Aorta (tissue), 4 donors: ENCODE data around the gene LRFN3. TPM values are rescaled to one million over a fixed set of nuclear protein-coding genes. Genes with fewer than 3 reads are reported as not detected.

Source experiments
- polyA plus RNA-seq, 2 donors: library from polyadenylated mRNA; stranded (reverse); fragments of 200-250 nt; gene quantifications; one replicate each; pipeline ENCODE4 v1.2.3, GENCODE V29; 2013
- total RNA-seq, 2 donors: library from RNA; stranded (reverse); fragmentation: NEBNext Ultra II Directional; extraction: Animal tissue kit (Norgen Biotek cat#: 25700); gene quantifications; one replicate each; pipeline ENCODE4 v1.2.1, GENCODE V29; 2021
- donor health status: healthy with polysubstance abuse.
- donor health status: Bipolar disorder and iron deficiency.
- donor health status: DM: no; HTN: no; CAD: no.
- donor health status: DM: yes; HTN: yes; CAD: no.

Gene LRFN3
- total and polyA plus RNA-seq, 4 donors, result 2.0 to 15.1 (median 10.3) TPM

Other genes starting within 250 kb of the LRFN3 start
- gene ZBTB32, start 231.8 kb upstream of the LRFN3 start, total RNA-seq, result under 1 TPM in 1 of 2 donors, not detected in 1; 0.19 TPM
- not detected for gene ZBTB32, start 231.8 kb upstream of the LRFN3 start, polyA plus RNA-seq
- gene KMT2B, start 218.4 kb upstream of the LRFN3 start, total RNA-seq, result 10 to 100 TPM; 33.6 to 37.9 TPM
- gene KMT2B, start 218.4 kb upstream of the LRFN3 start, polyA plus RNA-seq, result 10 to 100 TPM in 1 of 2 donors, 1 to 10 TPM in 1; 6.4 to 43.3 TPM
- 10 to 100 TPM in 1 of 2 donors, 1 to 10 TPM in 1; 8.1 to 14.9 TPM for gene IGFLR1, start 193.9 kb upstream of the LRFN3 start, total RNA-seq
- gene IGFLR1, start 193.9 kb upstream of the LRFN3 start, polyA plus RNA-seq, result 10 to 100 TPM in 1 of 2 donors, 1 to 10 TPM in 1; 5.1 to 10.9 TPM
- 10 to 100 TPM; 14.8 to 22.0 TPM for gene U2AF1L4, start 191.0 kb upstream of the LRFN3 start, total RNA-seq
- 10 to 100 TPM; 24.7 to 70.4 TPM for gene U2AF1L4, start 191.0 kb upstream of the LRFN3 start, polyA plus RNA-seq
- 10 to 100 TPM; 32.9 to 37.0 TPM for gene PSENEN, start 190.7 kb upstream of the LRFN3 start, total RNA-seq
- 10 to 100 TPM; 32.4 to 59.2 TPM for gene PSENEN, start 190.7 kb upstream of the LRFN3 start, polyA plus RNA-seq
- gene LIN37, start 187.8 kb upstream of the LRFN3 start, total RNA-seq, result 10 to 100 TPM; 10.6 to 13.3 TPM
- gene LIN37, start 187.8 kb upstream of the LRFN3 start, polyA plus RNA-seq, result 10 to 100 TPM; 13.1 to 91.2 TPM
- gene HSPB6, start 179.3 kb upstream of the LRFN3 start, total RNA-seq, result 100 to 1,000 TPM; 148 to 152 TPM
- gene HSPB6, start 179.3 kb upstream of the LRFN3 start, polyA plus RNA-seq, result 100 to 1,000 TPM in 1 of 2 donors, 10 to 100 TPM in 1; 73.9 to 131 TPM
- gene PROSER3, start 178.2 kb upstream of the LRFN3 start, total RNA-seq, result 10 to 100 TPM; 18.7 to 19.6 TPM
- 10 to 100 TPM in 1 of 2 donors, 1 to 10 TPM in 1; 4.1 to 18.7 TPM for gene PROSER3, start 178.2 kb upstream of the LRFN3 start, polyA plus RNA-seq
- gene ARHGAP33, start 160.8 kb upstream of the LRFN3 start, total RNA-seq, result 10 to 100 TPM; 12.3 to 27.8 TPM
- 10 to 100 TPM in 1 of 2 donors, 1 to 10 TPM in 1; 1.9 to 22.1 TPM for gene ARHGAP33, start 160.8 kb upstream of the LRFN3 start, polyA plus RNA-seq
- not detected for gene PRODH2, start 123.5 kb upstream of the LRFN3 start, total RNA-seq
- not detected for gene PRODH2, start 123.5 kb upstream of the LRFN3 start, polyA plus RNA-seq
- gene NPHS1, start 83.9 kb upstream of the LRFN3 start, total RNA-seq, result not detected
- gene NPHS1, start 83.9 kb upstream of the LRFN3 start, polyA plus RNA-seq, result not detected
- not detected for gene KIRREL2, start 79.5 kb upstream of the LRFN3 start, total RNA-seq
- under 1 TPM; 0.08 to 0.50 TPM for gene KIRREL2, start 79.5 kb upstream of the LRFN3 start, polyA plus RNA-seq
- 10 to 100 TPM; 12.9 to 13.5 TPM for gene APLP1, start 67.8 kb upstream of the LRFN3 start, total RNA-seq
- 10 to 100 TPM in 1 of 2 donors, 1 to 10 TPM in 1; 7.6 to 23.0 TPM for gene APLP1, start 67.8 kb upstream of the LRFN3 start, polyA plus RNA-seq
- gene NFKBID, start 35.8 kb upstream of the LRFN3 start, total RNA-seq, result 10 to 100 TPM; 18.9 to 19.4 TPM
- 10 to 100 TPM in 1 of 2 donors, 1 to 10 TPM in 1; 2.9 to 10.4 TPM for gene NFKBID, start 35.8 kb upstream of the LRFN3 start, polyA plus RNA-seq
- 10 to 100 TPM; 18.7 TPM for gene HCST, start 33.8 kb upstream of the LRFN3 start, total RNA-seq
- 10 to 100 TPM in 1 of 2 donors, 1 to 10 TPM in 1; 7.3 to 20.9 TPM for gene HCST, start 33.8 kb upstream of the LRFN3 start, polyA plus RNA-seq
- 100 to 1,000 TPM in 1 of 2 donors, 10 to 100 TPM in 1; 98.9 to 117 TPM for gene TYROBP, start 28.1 kb upstream of the LRFN3 start, total RNA-seq
- 100 to 1,000 TPM in 1 of 2 donors, 10 to 100 TPM in 1; 48.8 to 327 TPM for gene TYROBP, start 28.1 kb upstream of the LRFN3 start, polyA plus RNA-seq
- 10 to 100 TPM; 11.6 to 16.6 TPM for gene SDHAF1, start 58.8 kb downstream of the LRFN3 start, total RNA-seq
- 10 to 100 TPM; 11.1 to 26.1 TPM for gene SDHAF1, start 58.8 kb downstream of the LRFN3 start, polyA plus RNA-seq
- gene SYNE4, start 72.4 kb downstream of the LRFN3 start, total RNA-seq, result 1 to 10 TPM; 1.0 to 1.4 TPM
- 1 to 10 TPM in 1 of 2 donors, not detected in 1; 2.3 TPM for gene SYNE4, start 72.4 kb downstream of the LRFN3 start, polyA plus RNA-seq
- gene ALKBH6, start 77.8 kb downstream of the LRFN3 start, total RNA-seq, result 10 to 100 TPM; 14.0 to 15.3 TPM
- 10 to 100 TPM; 10.3 to 25.6 TPM for gene ALKBH6, start 77.8 kb downstream of the LRFN3 start, polyA plus RNA-seq
- 10 to 100 TPM; 35.1 to 37.1 TPM for gene CLIP3, start 96.5 kb downstream of the LRFN3 start, total RNA-seq
- gene CLIP3, start 96.5 kb downstream of the LRFN3 start, polyA plus RNA-seq, result 10 to 100 TPM in 1 of 2 donors, 1 to 10 TPM in 1; 8.9 to 22.2 TPM
- 1 to 10 TPM; 1.8 to 4.1 TPM for gene THAP8, start 117.9 kb downstream of the LRFN3 start, total RNA-seq
- gene THAP8, start 117.9 kb downstream of the LRFN3 start, polyA plus RNA-seq, result 1 to 10 TPM; 2.9 to 3.6 TPM
- gene WDR62, start 118.5 kb downstream of the LRFN3 start, total RNA-seq, result 1 to 10 TPM in 1 of 2 donors, under 1 TPM in 1; 0.45 to 1.3 TPM
- under 1 TPM; 0.25 to 0.26 TPM for gene WDR62, start 118.5 kb downstream of the LRFN3 start, polyA plus RNA-seq
- gene OVOL3, start 174.8 kb downstream of the LRFN3 start, total RNA-seq, result not detected
- not detected for gene OVOL3, start 174.8 kb downstream of the LRFN3 start, polyA plus RNA-seq
- gene POLR2I, start 178.5 kb downstream of the LRFN3 start, total RNA-seq, result 10 to 100 TPM; 33.7 to 48.1 TPM
- gene POLR2I, start 178.5 kb downstream of the LRFN3 start, polyA plus RNA-seq, result 10 to 100 TPM; 56.7 to 96.0 TPM
- 100 to 1,000 TPM; 121 to 123 TPM for gene TBCB, start 179.1 kb downstream of the LRFN3 start, total RNA-seq
- 100 to 1,000 TPM; 131 to 220 TPM for gene TBCB, start 179.1 kb downstream of the LRFN3 start, polyA plus RNA-seq
- gene CAPNS1, start 203.7 kb downstream of the LRFN3 start, total RNA-seq, result 100 to 1,000 TPM; 521 to 538 TPM
- gene CAPNS1, start 203.7 kb downstream of the LRFN3 start, polyA plus RNA-seq, result 100 to 1,000 TPM; 488 to 543 TPM
- 100 to 1,000 TPM; 127 to 172 TPM for gene COX7A1, start 216.1 kb downstream of the LRFN3 start, total RNA-seq
- 100 to 1,000 TPM; 191 to 244 TPM for gene COX7A1, start 216.1 kb downstream of the LRFN3 start, polyA plus RNA-seq